Measurements from ENCODE around the gene GULP1. TPM values are rescaled to one million over a fixed set of nuclear protein-coding genes. Genes with fewer than 3 reads are reported as not detected.

Gene GULP1
- total and polyA plus RNA-seq, 2 of the 4 experiments (the other 2 are of a cell fraction) = 24.4 to 40.1 TPM

- H2AK5ac ChIP-seq (ENCODE audit: low read depth, low read length) = no peak overlapping the region
- H3K9ac ChIP-seq (ENCODE audit: low read depth, low read length) = no peak overlapping the region
- H3K79me1 ChIP-seq (ENCODE audit: low read depth in 1 of 2, low read length in 2 of 2) = no peaks in the 10 kb centered on the region
- CTCF ChIA-PET = no interaction called here
- no TSS peak for BruUV-seq (replicated peaks)
- POLR2A ChIA-PET (ENCODE audit: unreplicated experiment) = no interaction called here
- dilution Hi-C loops (cut with HindIII; ENCODE audit: low sequenced_read_pairs, unreplicated experiment) (no loop called here), in situ Hi-C loops (cut with MboI; ENCODE audit: low sequenced_read_pairs) (no loop called here), intact Hi-C loops (cut with micrococcal nuclease) (loop anchor here (5.0 kb wide), 1 partner anchor 82 kb away; no protein-coding TSS in a partner anchor)
- no CpG with 5 or more reads among the region's 1 CpG for WGBS, 2 experiments (ENCODE audit: extremely low coverage in 2 of 2, insufficient read length in 1 of 2)
- H4K91ac ChIP-seq (ENCODE audit: insufficient read depth, low read depth, low read length) = no peak overlapping the region
- no peaks in the 10 kb centered on the region for H3K9me1 ChIP-seq (ENCODE audit: insufficient read depth, low read length)
- no peak overlapping the region for H2BK20ac ChIP-seq (ENCODE audit: low read depth, low read length)
- H3K4ac ChIP-seq (ENCODE audit: low read depth, low read length) = no peak overlapping the region
- no peak for TF ChIP-seq USF2 (IDR thresholded peaks at IDR 0.05; ENCODE audit: low read depth, low read length)
- TF ChIP-seq FOS (IDR thresholded peaks at IDR 0.05; ENCODE audit: low read depth, low read length) = no peak
- no peak for TF ChIP-seq CHD1 (IDR thresholded peaks at IDR 0.05; ENCODE audit: low read depth, low read length)
- no peak for TF ChIP-seq CEBPB (IDR thresholded peaks at IDR 0.05; ENCODE audit: low read depth, low read length)
- TF ChIP-seq NFE2L2 (IDR thresholded peaks at IDR 0.05; ENCODE audit: low read depth, low read length) = no peak
- TF ChIP-seq MAZ (IDR thresholded peaks at IDR 0.05; ENCODE audit: borderline replicate concordance, low read depth, low read length) = no peak
- no peak for TF ChIP-seq MXI1 (IDR thresholded peaks at IDR 0.05; ENCODE audit: borderline replicate concordance, low read depth, low read length)
- no peak for TF ChIP-seq MAFK (IDR thresholded peaks at IDR 0.05; ENCODE audit: low read depth, low read length)
- TF ChIP-seq RAD21 (IDR thresholded peaks at IDR 0.05; ENCODE audit: low read length) = no peak
- TF ChIP-seq BHLHE40 (IDR thresholded peaks at IDR 0.05; ENCODE audit: low read depth, low read length) = no peak
- TF ChIP-seq, protein P1, sequence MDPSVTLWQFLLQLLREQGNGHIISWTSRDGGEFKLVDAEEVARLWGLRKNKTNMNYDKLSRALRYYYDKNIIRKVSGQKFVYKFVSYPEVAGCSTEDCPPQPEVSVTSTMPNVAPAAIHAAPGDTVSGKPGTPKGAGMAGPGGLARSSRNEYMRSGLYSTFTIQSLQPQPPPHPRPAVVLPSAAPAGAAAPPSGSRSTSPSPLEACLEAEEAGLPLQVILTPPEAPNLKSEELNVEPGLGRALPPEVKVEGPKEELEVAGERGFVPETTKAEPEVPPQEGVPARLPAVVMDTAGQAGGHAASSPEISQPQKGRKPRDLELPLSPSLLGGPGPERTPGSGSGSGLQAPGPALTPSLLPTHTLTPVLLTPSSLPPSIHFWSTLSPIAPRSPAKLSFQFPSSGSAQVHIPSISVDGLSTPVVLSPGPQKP (IDR thresholded peaks at IDR 0.05; ENCODE audit: borderline replicate concordance, low read depth, low read length) = no peak
- no peak for TF ChIP-seq RCOR1 (IDR thresholded peaks at IDR 0.05; ENCODE audit: insufficient replicate concordance, low read length)
- TF ChIP-seq POLR2A (IDR thresholded peaks at IDR 0.05; ENCODE audit: low read depth, low read length) = no peak
- no peak for TF ChIP-seq RFX5 (IDR thresholded peaks at IDR 0.05; ENCODE audit: low read depth, low read length)
- H3K4me2 ChIP-seq (ENCODE audit: low read depth, low read length) = no peak overlapping the region
- no peak overlapping the region for H4K8ac ChIP-seq (ENCODE audit: low read depth in 2 of 2, low read length in 2 of 2)
- H3K9me3 ChIP-seq (ENCODE audit: control insufficient read depth, insufficient read depth, low read length) = no peaks in the 10 kb centered on the region
- peaks cover 6% of the 10 kb centered on the region for H3K4me1 ChIP-seq (ENCODE audit: control insufficient read depth, insufficient read depth, low read length)
- ATAC-seq (ENCODE audit: low read depth) (no peak), DNase-seq (no peak)
- no peak overlapping the region for H3K23ac ChIP-seq (ENCODE audit: low read depth, low read length)
- no peak overlapping the region for H4K5ac ChIP-seq (ENCODE audit: low read depth, low read length)
- H3K36me3 ChIP-seq (ENCODE audit: control insufficient read depth, insufficient read depth, low read length) = no peaks in the 10 kb centered on the region
- H4K20me1 ChIP-seq (ENCODE audit: insufficient read depth, low read length) = no peaks in the 10 kb centered on the region
- H3K4me3 ChIP-seq (ENCODE audit: insufficient read depth, low read depth, low read length) = no peak overlapping the region
- H3K56ac ChIP-seq (ENCODE audit: extremely low read depth, insufficient read depth, low read length) = no peak overlapping the region
- H2BK120ac ChIP-seq (ENCODE audit: low read depth, low read length) = no peak overlapping the region
- H3K27me3 ChIP-seq (ENCODE audit: control insufficient read depth, insufficient read depth, low read length) = no peaks in the 10 kb centered on the region
- no peak overlapping the region for H3K18ac ChIP-seq (ENCODE audit: low read depth, low read length)
- no peak overlapping the region for H2AFZ ChIP-seq (replicated peaks; ENCODE audit: low read length, poor library complexity)
- H2AK9ac ChIP-seq (replicated peaks; ENCODE audit: low read depth, low read length, poor library complexity) = no peak overlapping the region
- no peak overlapping the region for H3K27ac ChIP-seq (ENCODE audit: insufficient read depth, low read length)
- H3K14ac ChIP-seq (replicated peaks; ENCODE audit: low read depth, low read length) = no peak overlapping the region
- H2BK5ac ChIP-seq (ENCODE audit: low read depth, low read length, poor library complexity, severe bottlenecking) = no peak overlapping the region
- H2BK15ac ChIP-seq (ENCODE audit: low read depth, low read length) = no peak overlapping the region
Observed at GRCh38 chr2:188634656-188635055, 343.0 kb downstream of the GULP1 start.
